H1 (cell line): ENCODE data around the gene MYH9. TPM values are rescaled to one million over a fixed set of nuclear protein-coding genes. Genes with fewer than 3 reads are reported as not detected.

Source experiments
- CBX8 ChIP-seq: fragments of 300-800, 300-1000 bp; sonication (generic); IDR thresholded peaks from 2 replicates; pipeline ENCODE4 v1.7.1; 2016; ENCODE audit warnings: low read depth, low read length, borderline replicate concordance
- CTCF ChIP-seq, 3 experiments: IDR thresholded peaks; 1 replicate in 2 of 3; 2 replicates in 1 of 3; pipeline versions ENCODE4 v1.5.1 to v1.6.1; 2011; ENCODE audit warnings: low read length in 3 of 3, mild to moderate bottlenecking in 3 of 3, inconsistent platforms in 2 of 3, low read depth in 1 of 3, moderate library complexity in 1 of 3; ENCODE audit not compliant: insufficient read depth in 1 of 3; ENCODE audit errors: control extremely low read depth in 1 of 3
- GTF2F1 ChIP-seq: IDR thresholded peaks from 2 replicates; pipeline ENCODE4 v1.6.1; 2012; ENCODE audit warnings: low read depth, low read length, improper control_type of control experiment, borderline replicate concordance
- KDM1A ChIP-seq: fragments of 200-600, 300-600 bp; sonication (generic); IDR thresholded peaks from 2 replicates; pipeline ENCODE4 v1.7.1; 2016; ENCODE audit warnings: mild to moderate bottlenecking, low read length, borderline replicate concordance
- MAFK ChIP-seq: IDR thresholded peaks from 2 replicates; pipeline ENCODE4 v1.6.1; 2012; ENCODE audit warnings: low read depth, mild to moderate bottlenecking, improper control_type of control experiment, low read length
- POLR2AphosphoS5 ChIP-seq: IDR thresholded peaks from 2 replicates; pipeline ENCODE4 v1.6.1; 2011; ENCODE audit warnings: low read depth, low read length
- polyA plus RNA-seq, 7 experiments: library from polyadenylated mRNA; depleted of rRNA in 3 of 7; stranded (reverse) in 5 of 7; unstranded in 2 of 7; fragments of >200 nt in 5 of 7; fragments of 200-250 nt in 2 of 7; gene quantifications; 1 replicate in 5 of 7; 2 replicates in 1 of 7; 4 replicates in 1 of 7; pipeline versions ENCODE4 v1.2.1 to v1.2.3, GENCODE V29; 2011 to 2013; ENCODE audit warnings: missing spikeins in 2 of 7, mixed read lengths in 2 of 7
- total RNA-seq: library from RNA; stranded (reverse); fragmentation: NEBNext Ultra II Directional; extraction: Animal tissue kit (Norgen Biotek cat#: 25700); gene quantifications from 2 replicates; pipeline ENCODE4 v1.2.1, GENCODE V29; 2021
- TF ChIP-seq, protein P1 (sequence below): IDR thresholded peaks from 2 replicates; pipeline ENCODE4 v1.6.1; 2012; ENCODE audit warnings: low read length, inconsistent platforms
- TF ChIP-seq, protein P2 (sequence below): IDR thresholded peaks from 2 replicates; pipeline ENCODE4 v1.6.1; 2012; ENCODE audit warnings: inconsistent platforms

MYH9 gene
- total and polyA plus RNA-seq, 2 of the 8 experiments (the other 6 are each of a cell fraction or from before 2014, with no cell fraction given), result 24.9 to 322 TPM

- TF ChIP-seq GTF2F1 (no peak), CTCF (IDR thresholded peaks at IDR 0.05; ENCODE audit: control extremely low read depth in 1 of 3, insufficient read depth in 1 of 3, low read depth in 1 of 3, low read length in 3 of 3) (no peak), KDM1A (no peak), CBX8 (no peak), POLR2AphosphoS5 (no peak), MAFK (no peak)
- TF ChIP-seq, protein P1, sequence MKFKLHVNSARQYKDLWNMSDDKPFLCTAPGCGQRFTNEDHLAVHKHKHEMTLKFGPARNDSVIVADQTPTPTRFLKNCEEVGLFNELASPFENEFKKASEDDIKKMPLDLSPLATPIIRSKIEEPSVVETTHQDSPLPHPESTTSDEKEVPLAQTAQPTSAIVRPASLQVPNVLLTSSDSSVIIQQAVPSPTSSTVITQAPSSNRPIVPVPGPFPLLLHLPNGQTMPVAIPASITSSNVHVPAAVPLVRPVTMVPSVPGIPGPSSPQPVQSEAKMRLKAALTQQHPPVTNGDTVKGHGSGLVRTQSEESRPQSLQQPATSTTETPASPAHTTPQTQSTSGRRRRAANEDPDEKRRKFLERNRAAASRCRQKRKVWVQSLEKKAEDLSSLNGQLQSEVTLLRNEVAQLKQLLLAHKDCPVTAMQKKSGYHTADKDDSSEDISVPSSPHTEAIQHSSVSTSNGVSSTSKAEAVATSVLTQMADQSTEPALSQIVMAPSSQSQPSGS, result no peak
- TF ChIP-seq, protein P2, sequence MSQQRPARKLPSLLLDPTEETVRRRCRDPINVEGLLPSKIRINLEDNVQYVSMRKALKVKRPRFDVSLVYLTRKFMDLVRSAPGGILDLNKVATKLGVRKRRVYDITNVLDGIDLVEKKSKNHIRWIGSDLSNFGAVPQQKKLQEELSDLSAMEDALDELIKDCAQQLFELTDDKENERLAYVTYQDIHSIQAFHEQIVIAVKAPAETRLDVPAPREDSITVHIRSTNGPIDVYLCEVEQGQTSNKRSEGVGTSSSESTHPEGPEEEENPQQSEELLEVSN, result no peak
- TF ChIP-seq, all 59 proteins: peak for 0
Observed at GRCh38 chr22:36324414-36324813, 63.4 kb downstream of the MYH9 start (continued).
